Motor neuron (in vitro differentiated cells): Measurements from ENCODE around the gene MACROD2. TPM values are rescaled to one million over a fixed set of nuclear protein-coding genes. Genes with fewer than 3 reads are reported as not detected.

Experiments used
- ATAC-seq, 8 experiments: fragments of 200-7000 bp; cut with Tn5 transposase; replicated peaks in 6 of 8; 2 replicates each; pipeline ENCODE4 v1.8.0; 2021; ENCODE audit warnings: mild to moderate bottlenecking in 8 of 8, moderate library complexity in 8 of 8
- H3K27ac ChIP-seq, 2 donors: fragments of 250-450 bp; sonication (Bioruptor Pico); 2 replicates each; pipeline ENCODE4 v1.9.0; 2021; ENCODE audit warnings: antibody characterized with exemption in 2 of 2, mild to moderate bottlenecking in 2 of 2, moderate library complexity in 1 of 2
- H3K4me1 ChIP-seq, 2 donors: fragments of 250-450 bp; sonication (Bioruptor Pico); replicated peaks in 1 of 2; 2 replicates each; pipeline ENCODE4 v1.6.1; 2021; ENCODE audit warnings: antibody characterized with exemption in 2 of 2, mild to moderate bottlenecking in 2 of 2, moderate library complexity in 1 of 2
- H3K4me3 ChIP-seq, 5 donors: fragments of 250-450 bp; sonication (Bioruptor Pico); 2 replicates each; pipeline ENCODE4 v1.9.0; 2021; ENCODE audit warnings: antibody characterized with exemption in 5 of 5, mild to moderate bottlenecking in 5 of 5, moderate library complexity in 4 of 5
- WGBS, 10 experiments: fragments of 450-650 bp; shearing (Covaris generic); methylation state at CpG; one replicate each; pipeline ENCODE4 v1.0.0; 2022; 5-methylcytosine and 5-hydroxymethylcytosine counted together
- in situ Hi-C, 9 experiments: fragments of 400-800 bp; cut with MboI; loops; one replicate each; pipeline ENCODE4 v1.15.0; 2021; ENCODE audit warnings: low sequenced_read_pairs in 9 of 9, low pct_unique_long_range_greater_than_20kb in 2 of 9; ENCODE audit not compliant: unreplicated experiment in 9 of 9
- total RNA-seq, 8 experiments: library from RNA; unstranded; fragments of 300-600 nt; gene quantifications; 2 replicates each; pipeline versions ENCODE4 v1.2.3 to v1.2.4, GENCODE V29; 2022

Gene MACROD2
- total RNA-seq, 8 experiments from 2014 or later, result 4.3 to 24.9 (median 10.4) TPM

- ATAC-seq, result no peak
- WGBS, 10 experiments, result 81 to 100% (median 88%) methylated on average over 2 to 6 of the region's 6 CpGs; no CpG with 5 or more reads in 3 of the 10 experiments
- no peak overlapping the region for H3K27ac ChIP-seq
- no peak overlapping the region for H3K4me3 ChIP-seq
- peaks cover 0 to 9% of the 10 kb centered on the region in 2 donors for H3K4me1 ChIP-seq
- in situ Hi-C loops, result no loop called here
Measured at GRCh38 chr20:15584507-15584906, 1589.2 kb downstream of the MACROD2 start.

DNA sequence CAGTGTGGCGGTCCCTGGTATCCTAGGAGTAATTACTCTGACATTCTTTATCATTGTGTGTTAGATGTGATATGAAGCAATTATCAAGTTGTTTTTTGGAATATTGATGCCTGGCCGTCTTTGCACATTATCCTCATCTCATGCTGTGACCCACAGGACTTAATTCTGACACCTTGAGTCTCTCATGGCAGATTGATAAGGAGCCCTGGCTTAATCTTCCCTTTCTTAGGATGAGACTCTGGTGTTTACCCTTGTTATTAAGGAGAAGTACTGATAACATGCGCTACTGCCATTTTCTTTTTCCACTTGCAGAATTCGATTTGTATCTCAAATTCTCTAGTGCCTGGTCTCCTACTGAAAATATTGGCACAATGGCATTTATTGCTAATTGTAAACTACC is 1597.8 kb downstream of the MACROD2 start:
- 38 to 100% (median 82%) methylated on average over 1 to 4 of the region's 4 CpGs; no CpG with 5 or more reads in 2 of the 10 experiments for WGBS, 10 experiments
- Histone ChIP-seq H3K4me1 (peaks cover 0 to 12% of the 10 kb centered on the region in 2 donors), H3K4me3 (no peak overlapping the region), H3K27ac (no peak overlapping the region)
- in situ Hi-C loops, result no loop called here
- peak in 1 of 8 experiments; percentile 15 for ATAC-seq

DNA sequence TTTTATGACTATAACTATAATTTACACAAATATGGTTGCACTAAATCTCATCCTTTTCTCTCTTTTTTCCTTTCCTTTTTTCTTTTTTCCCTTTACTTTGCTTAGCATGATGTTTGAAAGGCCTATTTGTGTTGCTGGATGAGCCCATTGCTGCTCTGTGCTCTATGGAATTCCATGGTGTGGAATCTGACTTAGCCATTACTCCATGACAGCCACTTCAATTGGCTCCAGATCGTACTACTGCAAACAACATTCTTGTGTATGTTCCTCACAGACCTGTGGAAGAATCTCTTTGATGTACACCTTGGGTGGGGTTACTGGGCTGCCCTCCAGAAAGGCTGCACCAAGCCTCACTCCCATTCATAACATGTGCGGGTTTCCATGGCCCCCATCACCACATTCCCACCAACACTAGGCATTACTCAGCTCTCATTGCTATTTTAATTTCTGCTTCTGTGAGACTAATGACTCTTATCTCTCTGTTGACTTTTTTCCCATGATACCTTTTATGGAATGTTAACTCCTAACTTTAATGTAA is 1598.9 kb downstream of the MACROD2 start:
- Histone ChIP-seq H3K4me3 (no peak overlapping the region), H3K27ac (no peak overlapping the region), H3K4me1 (peaks cover 0 to 12% of the 10 kb centered on the region in 2 donors)
- in situ Hi-C loops, result no loop called here
- WGBS, 10 experiments, result 74 to 100% (median 90%) methylated on average over 1 to 2 of the region's 2 CpGs; no CpG with 5 or more reads in 2 of the 10 experiments
- peak in 1 of 8 experiments; percentile 92 for ATAC-seq

- peak in 4 of 8 experiments; percentile 16 to 97 (median 94) for ATAC-seq
- 0 to 81% (median 45%) methylated on average over 1 to 2 of the region's 3 CpGs; no CpG with 5 or more reads in 2 of the 10 experiments for WGBS, 10 experiments
- Histone ChIP-seq H3K27ac (no peak overlapping the region), H3K4me3 (no peak overlapping the region), H3K4me1 (peaks cover 0 to 12% of the 10 kb centered on the region in 2 donors)
- in situ Hi-C loops, result no loop called here
Measured at GRCh38 chr20:15596220-15596890, 1601.0 kb downstream of the MACROD2 start.

DNA sequence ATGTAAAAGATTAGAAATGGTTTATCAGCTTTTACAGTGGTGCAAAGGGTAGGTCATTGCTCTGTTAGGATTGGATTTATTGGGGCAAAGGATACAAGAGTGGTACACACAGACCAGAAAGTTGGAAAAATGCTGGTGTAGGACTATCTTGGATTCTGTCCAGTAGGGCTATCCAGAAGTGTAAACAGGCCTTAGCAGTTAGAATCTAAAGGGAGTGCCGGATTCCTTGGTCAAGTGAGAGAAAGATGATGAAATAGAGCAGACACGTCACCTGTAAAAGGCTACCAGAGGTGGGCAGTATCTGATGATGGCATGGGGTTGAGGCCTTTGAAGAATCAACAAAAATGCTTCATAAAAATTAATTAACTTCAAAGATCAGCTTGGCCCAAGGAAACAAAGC is 1602.0 kb downstream of the MACROD2 start:
- peaks cover 0 to 9% of the 10 kb centered on the region in 2 donors for H3K4me1 ChIP-seq
- in situ Hi-C loops, result no loop called here
- WGBS, 10 experiments, result 100% methylated on average over 1 to 2 of the region's 2 CpGs; no CpG with 5 or more reads in 7 of the 10 experiments
- H3K27ac ChIP-seq, result no peak overlapping the region
- no peak overlapping the region for H3K4me3 ChIP-seq
- no peak for ATAC-seq

- no peaks in the 10 kb centered on the region for H3K4me1 ChIP-seq
- in situ Hi-C loops, result no loop called here
- H3K27ac ChIP-seq, result no peak overlapping the region
- H3K4me3 ChIP-seq, result no peak overlapping the region
- ATAC-seq, result no peak
- WGBS, 10 experiments, result 75 to 100% (median 90%) methylated on average over 1 to 2 of the region's 2 CpGs; no CpG with 5 or more reads in 4 of the 10 experiments
Measured at GRCh38 chr20:15599961-15600360, 1604.6 kb downstream of the MACROD2 start.

- H3K4me3 ChIP-seq, result no peak overlapping the region
- H3K4me1 ChIP-seq, result no peaks in the 10 kb centered on the region
- ATAC-seq, result no peak
- WGBS, 10 experiments, result 73 to 100% (median 87%) methylated on average over 1 to 2 of the region's 2 CpGs
- no peak overlapping the region for H3K27ac ChIP-seq
- in situ Hi-C loops, result no loop called here
Measured at GRCh38 chr20:15600565-15600964, 1605.2 kb downstream of the MACROD2 start.

- in situ Hi-C loops, result no loop called here
- Histone ChIP-seq H3K4me3 (no peak overlapping the region), H3K27ac (no peak overlapping the region), H3K4me1 (no peaks in the 10 kb centered on the region)
- no peak for ATAC-seq
Measured at GRCh38 chr20:15603506-15603905, 1608.2 kb downstream of the MACROD2 start.

GRCh38 chr20:15603978-15604805 is 1608.9 kb downstream of the MACROD2 start:
- peaks cover 0 to 2% of the 10 kb centered on the region in 2 donors for H3K4me1 ChIP-seq
- no peak overlapping the region for H3K27ac ChIP-seq
- in situ Hi-C loops, result no loop called here
- 0 to 100% (median 64%) methylated on average over 1 to 4 of the region's 4 CpGs for WGBS, 10 experiments
- no peak overlapping the region for H3K4me3 ChIP-seq
- peak in 3 of 8 experiments; percentile 67 to 93 (median 74) for ATAC-seq

- 33 to 100% (median 80%) methylated on average over 1 to 4 of the region's 4 CpGs; no CpG with 5 or more reads in 2 of the 10 experiments for WGBS, 10 experiments
- in situ Hi-C loops, result no loop called here
- no peak overlapping the region for H3K4me3 ChIP-seq
- peaks cover 18 to 31% of the 10 kb centered on the region in 2 donors for H3K4me1 ChIP-seq
- no peak overlapping the region for H3K27ac ChIP-seq
- ATAC-seq, result peak in 5 of 8 experiments; percentile 9 to 67 (median 41)
Measured at GRCh38 chr20:15609921-15610320, 1614.6 kb downstream of the MACROD2 start.

GRCh38 chr20:15610787-15611186 is 1615.5 kb downstream of the MACROD2 start:
- Histone ChIP-seq H3K4me1 (peaks cover 18 to 31% of the 10 kb centered on the region in 2 donors), H3K4me3 (no peak overlapping the region), H3K27ac (no peak overlapping the region)
- WGBS, 10 experiments, result 0 to 93% (median 77%) methylated on average over 1 to 2 of the region's 2 CpGs; no CpG with 5 or more reads in 1 of the 10 experiments
- in situ Hi-C loops, result no loop called here
- no peak for ATAC-seq

DNA sequence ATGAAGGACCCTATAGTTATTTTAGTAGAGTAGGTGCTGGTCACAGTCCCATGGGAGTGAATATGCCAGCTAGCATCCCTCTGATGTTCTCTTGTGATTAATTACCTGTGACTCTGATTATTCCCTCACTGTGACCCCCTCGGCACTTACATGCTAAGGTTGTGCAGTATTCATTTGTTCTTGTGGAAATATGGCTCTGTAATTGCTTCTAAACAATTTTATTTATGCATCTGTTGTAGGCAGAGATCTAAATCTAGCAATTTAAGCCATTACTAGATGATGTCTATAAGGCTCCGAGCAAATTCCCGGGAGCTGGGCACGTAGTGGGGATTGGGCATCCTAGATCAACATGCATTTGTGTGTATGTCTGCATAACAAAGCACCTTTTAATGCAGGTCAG is 1616.2 kb downstream of the MACROD2 start:
- in situ Hi-C loops, result no loop called here
- H3K4me1 ChIP-seq, result peaks cover 18 to 31% of the 10 kb centered on the region in 2 donors
- peak in 4 of 8 experiments; percentile 40 to 72 (median 58) for ATAC-seq
- WGBS, 10 experiments, result 43 to 100% (median 70%) methylated on average over 1 to 4 of the region's 4 CpGs; no CpG with 5 or more reads in 4 of the 10 experiments
- no peak overlapping the region for H3K4me3 ChIP-seq
- H3K27ac ChIP-seq, result no peak overlapping the region

- H3K4me1 ChIP-seq, result peaks cover 18 to 31% of the 10 kb centered on the region in 2 donors
- in situ Hi-C loops, result no loop called here
- WGBS, 10 experiments, result 64 to 100% (median 78%) methylated on average over 2 to 7 of the region's 7 CpGs
- ATAC-seq, result peak in 3 of 8 experiments; percentile 10 to 67 (median 19)
- H3K27ac ChIP-seq, result no peak overlapping the region
- no peak overlapping the region for H3K4me3 ChIP-seq
Measured at GRCh38 chr20:15612198-15612597, 1616.9 kb downstream of the MACROD2 start.
